Activated CD4-positive, alpha-beta T cell treated with anti-CD3 and anti-CD28 coated beads for 48 hours (primary cell): ENCODE data around the gene FAM20C.
"Not testable (repeated sequence)": the region's sequence is repeated elsewhere in the genome, so short reads cannot be mapped to it uniquely, and the experiment has no call there.

ENCODE experiments used
- DNase-seq: peaks from one replicate; pipeline ENCODE4 v3.0.0-alpha.2; 2020

FAM20C gene

DNA sequence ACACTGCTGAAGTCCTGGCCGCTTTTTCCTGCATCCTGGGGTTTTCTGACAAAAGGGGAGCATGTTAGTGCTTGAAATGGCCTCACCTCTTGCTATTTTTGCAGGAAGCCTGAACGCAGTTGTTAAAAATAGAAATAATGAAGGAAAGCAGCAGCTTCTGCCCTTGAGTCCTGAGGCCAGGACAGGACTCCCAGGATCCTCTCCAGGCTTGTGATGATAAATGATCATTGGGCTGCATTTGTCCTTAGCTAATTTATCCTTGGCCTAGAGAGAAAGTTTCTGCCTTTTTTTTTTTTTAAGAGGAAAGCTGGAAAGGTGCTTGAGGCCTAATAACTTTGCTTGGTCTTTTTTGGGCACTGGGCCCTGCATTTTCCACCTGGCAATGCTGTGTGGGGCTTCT is 17.7 kb upstream of the FAM20C start:
- DNase-seq = no peak

DNA sequence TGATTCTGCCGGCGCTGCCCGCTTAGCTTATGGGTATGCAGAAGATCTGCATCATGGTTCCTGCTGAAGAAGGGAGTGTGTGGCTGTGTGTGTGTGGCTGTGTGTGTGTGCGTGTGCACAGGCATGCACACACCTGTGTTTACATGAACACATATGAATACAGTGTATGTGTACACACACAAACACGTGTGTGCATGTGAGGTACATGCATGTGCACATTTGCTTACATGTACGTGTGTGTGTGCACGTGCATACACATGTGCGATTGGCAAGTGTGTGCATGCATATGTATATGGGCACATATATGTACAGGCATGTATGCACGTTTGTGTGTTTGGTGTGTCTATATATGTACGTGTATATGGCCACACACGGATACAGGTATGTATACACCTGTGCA is 16.4 kb upstream of the FAM20C start:
- DNase-seq = no peak

- no peak for DNase-seq
Measured at GRCh38 chr7:176381-176780, 16.0 kb upstream of the FAM20C start.

- DNase-seq = no peak
Measured at GRCh38 chr7:176786-177459, 15.4 kb upstream of the FAM20C start.

DNA sequence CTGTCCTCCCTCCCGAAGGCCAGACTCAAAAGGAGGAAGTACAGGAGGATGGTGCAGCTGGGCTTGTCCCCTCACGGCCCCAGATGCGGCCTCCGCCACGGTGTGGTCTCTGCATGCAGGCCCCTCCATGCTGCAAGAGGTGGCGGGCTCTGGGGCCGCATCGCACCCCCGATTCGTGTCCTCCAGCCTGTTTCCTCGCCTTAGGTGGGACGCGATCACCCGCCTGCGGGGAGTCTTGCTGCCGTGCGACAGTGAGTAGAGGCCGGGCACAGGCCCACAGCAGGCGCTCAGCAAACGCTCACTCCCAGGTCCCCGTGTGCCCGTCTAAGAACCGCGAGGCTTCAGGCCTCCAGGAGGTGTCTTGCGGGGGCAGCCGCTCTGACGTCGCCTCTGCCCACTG is 13.9 kb upstream of the FAM20C start:
- no peak for DNase-seq

DNA sequence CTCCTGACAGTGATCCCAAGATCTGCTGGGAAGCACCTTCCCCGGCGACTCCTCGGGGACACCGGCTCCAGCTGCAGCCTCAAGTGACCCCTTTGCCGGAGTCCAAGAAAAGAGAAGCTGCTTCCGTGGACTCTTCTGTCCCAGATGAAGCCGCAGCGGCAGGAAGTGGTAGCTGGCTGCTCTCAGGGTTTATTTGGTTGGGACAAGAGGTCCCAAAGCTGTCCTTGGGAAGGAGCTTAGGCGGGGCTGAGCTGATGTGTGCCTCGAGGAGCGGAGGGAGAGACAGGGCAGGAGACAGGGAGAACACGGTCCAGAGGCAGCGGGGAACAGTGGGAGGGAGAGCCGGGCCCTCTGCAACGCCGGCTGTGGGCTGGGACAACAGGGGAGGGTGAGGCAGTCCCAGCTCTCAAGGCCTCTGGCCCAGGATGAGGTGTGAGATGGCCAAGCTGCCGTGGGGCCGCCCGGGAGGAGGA is 13.1 kb upstream of the FAM20C start:
- DNase-seq = no peak

GRCh38 chr7:179948-180694 is 12.2 kb upstream of the FAM20C start:
- no peak for DNase-seq

GRCh38 chr7:181738-182137 is 10.6 kb upstream of the FAM20C start:
- no peak for DNase-seq

DNA sequence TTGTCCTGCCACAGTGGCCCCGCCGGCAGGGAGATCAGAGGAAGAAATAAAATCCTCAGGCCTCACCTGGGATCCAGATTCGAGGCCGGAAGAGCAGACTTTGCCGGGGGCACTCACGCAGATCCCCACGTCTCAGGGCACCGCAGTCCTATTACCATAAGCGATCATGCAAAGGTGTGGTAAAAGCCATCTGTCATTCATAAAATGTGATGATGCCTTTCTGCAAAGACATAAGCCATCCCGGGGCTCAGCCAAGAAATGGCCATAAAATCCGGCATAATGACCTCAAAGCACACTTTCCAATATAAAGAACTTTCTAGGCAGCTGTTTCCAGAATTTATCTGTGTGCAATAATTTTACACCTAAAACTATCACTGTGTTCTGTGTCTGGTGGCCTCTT is 9.9 kb upstream of the FAM20C start:
- not testable (repeated sequence) for DNase-seq

DNA sequence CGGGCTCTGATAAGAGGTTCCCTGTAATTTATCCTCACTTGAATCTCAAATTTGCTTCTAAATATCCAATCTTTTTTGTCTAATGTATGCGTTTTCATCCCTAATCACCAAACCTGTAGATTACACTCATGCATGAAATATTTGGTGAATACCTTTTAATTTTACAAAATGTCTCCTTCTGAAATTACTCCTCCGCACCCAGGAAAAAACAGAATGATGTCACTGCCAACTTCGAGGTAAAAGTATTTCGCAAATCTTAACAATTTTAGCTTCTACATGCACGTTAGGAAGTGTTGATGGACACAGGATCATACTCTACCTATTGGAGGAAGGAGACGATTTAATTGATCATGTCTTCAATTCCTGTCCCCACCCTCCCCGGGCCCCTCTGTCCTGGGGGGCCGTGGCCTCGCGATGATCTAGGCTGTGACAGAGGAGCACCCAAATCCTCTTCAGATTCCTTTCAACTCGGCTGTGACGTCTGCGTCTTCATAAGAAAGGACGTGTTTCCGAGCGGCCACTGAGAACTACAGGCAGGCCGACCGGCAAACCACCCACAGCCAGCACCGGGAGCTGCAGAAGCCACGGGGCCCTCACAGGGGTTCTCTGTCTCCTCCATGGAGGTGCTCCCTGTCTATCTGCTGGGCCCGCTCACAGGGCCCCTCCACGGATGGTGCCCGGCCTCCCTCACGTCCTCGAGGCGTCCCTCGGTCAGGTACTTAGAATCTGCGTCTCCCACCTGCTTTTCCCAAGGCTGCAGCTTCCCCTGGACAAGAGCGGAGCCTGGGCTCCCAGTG is 8.7 kb upstream of the FAM20C start:
- DNase-seq = no peak

DNA sequence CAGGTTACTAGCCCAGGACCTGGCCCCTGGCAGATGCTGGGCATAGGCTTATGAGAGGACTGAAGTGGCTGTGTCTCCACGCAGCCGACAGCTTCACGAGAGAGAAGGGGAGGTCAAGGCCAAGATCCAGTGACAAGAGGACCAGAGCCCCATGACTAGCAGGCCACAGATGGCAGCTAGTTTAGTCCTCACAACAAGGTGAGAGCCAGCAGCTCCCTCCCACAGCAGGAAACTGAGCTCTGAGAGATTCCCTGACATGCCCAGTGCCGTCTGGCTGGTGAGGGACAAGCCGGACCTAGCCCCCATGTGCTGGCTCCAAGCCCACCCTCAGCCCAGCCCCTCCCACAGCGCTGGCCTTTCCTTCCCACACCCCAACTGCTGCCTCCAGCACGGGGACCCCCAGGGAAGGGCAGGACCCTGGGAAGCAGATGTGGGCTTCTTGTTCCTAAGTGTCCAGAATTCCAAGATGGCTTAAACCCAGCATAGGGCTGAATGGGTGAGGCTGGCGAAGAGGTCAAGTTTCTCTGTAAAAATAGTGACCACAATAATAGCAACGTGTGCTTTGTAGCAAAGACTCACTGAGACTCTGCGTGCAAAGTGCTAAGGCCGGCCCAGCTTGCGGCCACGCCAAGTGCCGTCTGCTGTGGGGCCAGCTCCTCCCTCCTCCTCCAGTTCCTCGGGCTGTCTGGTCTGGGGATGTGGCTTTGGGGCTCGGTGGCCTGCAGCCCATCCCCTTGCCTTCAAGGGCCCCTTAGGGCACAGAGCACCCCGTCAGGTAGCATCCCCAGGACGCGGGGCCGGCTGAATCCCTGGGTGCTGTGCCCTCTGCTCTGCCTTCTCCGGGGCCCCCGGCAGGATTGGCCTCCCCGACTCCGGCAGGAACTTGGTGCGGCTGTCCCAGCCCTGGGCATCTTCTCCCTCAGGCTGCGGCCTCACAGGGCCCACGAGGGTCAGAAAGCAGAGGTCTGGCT is 7.8 kb upstream of the FAM20C start:
- no peak for DNase-seq

DNA sequence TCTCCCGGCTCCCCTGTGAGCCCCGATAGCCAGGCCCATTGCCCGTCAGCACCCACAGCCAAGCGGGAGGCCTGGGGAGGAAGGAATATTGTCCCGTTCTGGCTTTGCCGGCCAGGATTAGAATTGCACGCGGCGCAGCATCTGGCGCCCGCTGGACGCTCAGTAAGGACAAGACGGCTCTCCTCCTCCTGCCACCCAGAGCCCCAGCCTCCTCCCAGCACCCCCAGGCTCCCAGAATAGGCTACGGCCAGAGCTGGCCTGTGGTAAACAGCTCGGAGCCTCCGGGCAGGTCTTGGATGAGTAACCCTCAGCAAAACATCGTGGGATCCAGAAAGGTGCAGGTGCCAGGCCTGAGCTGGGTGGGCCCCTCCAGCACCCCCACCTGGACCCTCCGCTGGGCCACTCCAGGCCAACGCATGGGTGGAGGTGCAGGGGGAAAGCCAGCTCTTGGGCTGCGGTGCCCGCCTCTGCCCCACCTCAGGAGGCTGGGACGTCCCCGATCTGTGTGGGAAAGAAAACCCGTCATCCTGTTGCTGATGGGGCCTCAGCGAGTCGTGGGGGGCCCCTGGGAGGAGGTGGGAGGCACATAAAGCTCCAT is 5.8 kb upstream of the FAM20C start:
- no peak for DNase-seq

DNA sequence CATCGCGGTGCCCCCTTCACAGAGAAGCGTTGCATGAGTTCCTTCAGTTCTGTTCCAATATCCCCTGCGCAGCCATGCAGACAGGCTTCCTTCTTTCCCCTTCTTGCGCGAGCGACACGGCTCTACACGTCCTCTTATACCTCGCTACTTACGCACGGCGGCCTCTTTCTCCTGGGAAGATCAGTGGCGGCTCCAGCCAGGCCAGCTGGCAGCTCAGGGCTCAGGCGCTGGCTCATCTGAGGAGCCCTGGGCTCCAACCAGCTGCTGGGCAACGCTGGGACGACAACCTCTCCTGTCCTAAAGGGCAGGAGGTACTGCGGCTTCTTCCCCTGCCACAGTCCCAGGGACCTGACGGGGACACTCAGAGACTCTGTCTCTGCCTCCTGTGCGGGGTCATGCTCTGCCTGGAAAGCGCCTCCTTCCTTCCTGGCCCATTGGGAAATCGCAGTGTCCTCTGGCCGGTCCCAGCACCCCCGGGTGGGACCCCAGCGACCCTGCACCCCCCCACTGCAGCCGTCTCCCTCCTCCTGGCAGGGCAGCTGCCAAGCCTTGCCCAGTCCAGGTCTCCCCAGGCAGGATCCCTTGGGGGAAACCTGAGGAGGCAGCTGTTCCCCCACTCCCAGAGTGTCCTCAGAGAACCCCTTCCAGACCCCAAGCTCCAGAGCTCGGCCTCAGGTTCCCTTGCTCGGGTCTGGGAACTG is 5.0 kb upstream of the FAM20C start:
- no peak for DNase-seq

GRCh38 chr7:188174-188573 is 4.2 kb upstream of the FAM20C start:
- no peak for DNase-seq

DNA sequence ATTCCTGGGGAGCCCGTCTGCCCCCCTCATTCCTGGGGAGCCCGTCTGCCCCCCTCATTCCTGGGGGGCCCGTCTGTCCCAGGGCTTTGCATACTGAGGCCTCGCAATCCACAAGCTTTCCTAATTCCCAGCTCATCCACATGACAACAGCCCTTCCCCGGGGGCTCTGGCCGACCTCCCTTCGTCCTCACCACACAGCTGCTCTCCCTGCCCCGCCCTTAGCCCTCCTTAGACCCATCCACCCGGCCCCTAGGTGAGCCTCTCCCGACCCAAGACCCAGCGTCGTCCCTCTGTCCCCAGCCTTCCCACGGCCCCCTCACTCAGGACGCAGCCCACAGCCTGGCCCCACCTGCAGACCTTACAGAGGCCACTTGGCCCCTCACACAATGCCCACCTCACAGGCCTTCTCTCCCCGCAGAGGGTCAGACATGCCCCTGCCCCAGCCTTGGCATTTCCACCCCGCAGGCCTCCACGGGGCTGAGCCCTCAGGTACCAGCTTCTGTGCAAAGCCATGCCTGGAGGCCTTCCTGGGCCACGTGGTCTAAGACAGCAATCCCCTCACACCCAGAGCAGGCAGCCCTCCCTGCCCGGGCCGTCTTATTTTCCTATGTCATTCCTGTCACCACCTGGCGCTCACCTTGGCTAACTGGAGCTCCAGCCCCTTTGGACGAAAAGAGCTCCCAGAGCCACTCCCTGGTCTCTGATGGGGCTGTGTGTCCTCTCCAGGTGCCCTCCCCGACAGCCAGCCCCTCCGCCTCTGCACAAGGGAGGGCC is 3.5 kb upstream of the FAM20C start:
- DNase-seq = no peak

- DNase-seq = no peak
Measured at GRCh38 chr7:189719-190118, 2.7 kb upstream of the FAM20C start.

GRCh38 chr7:190196-190595 is 2.2 kb upstream of the FAM20C start:
- no peak for DNase-seq

GRCh38 chr7:191105-191980 is 1.0 kb upstream of the FAM20C start:
- DNase-seq = no peak

DNA sequence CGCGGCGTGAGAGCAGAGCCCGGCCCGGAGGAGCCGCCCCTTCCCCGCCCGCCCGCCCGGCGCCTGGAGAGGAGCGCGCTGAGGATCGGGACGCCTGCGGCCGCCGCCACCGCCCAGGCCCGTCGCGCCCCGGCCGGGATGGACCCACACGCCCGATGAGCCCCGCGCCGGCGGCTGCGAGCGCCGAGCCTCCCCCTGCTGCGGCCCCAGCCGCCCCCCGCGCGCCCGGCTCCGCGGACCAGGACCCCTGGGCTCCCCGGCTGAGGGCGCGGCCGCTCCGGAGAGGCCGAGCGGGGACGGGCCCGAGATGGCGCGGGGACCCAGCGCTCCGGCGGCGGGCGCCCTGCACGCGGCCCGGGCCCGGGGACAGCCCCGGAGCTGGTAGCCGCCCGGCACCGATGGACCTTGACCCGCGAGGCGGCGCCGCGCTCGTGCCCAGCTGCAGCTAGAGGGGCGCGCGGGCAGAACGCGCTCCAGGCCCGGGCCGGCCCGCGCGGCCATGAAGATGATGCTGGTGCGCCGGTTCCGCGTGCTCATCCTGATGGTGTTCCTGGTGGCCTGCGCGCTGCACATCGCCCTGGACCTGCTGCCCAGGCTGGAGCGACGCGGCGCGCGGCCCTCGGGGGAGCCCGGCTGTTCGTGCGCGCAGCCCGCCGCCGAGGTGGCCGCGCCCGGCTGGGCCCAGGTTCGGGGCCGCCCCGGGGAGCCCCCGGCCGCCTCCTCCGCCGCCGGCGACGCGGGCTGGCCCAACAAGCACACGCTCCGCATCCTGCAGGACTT is 520 bp downstream of the FAM20C start:
- no peak for DNase-seq
